Panc1 (cell line): ENCODE results near the gene ACTG1. TPM values are rescaled to one million over a fixed set of nuclear protein-coding genes. Genes with fewer than 3 reads are reported as not detected.
A peak's percentile ranks its signal among the peaks of the same experiment; 100 is the strongest.

Experiments
- ATAC-seq: fragments of 200-7000 bp; cut with Tn5 transposase; 2 replicates; pipeline ENCODE4 v1.9.1; 2020; ENCODE audit warnings: mild to moderate bottlenecking, moderate library complexity
- BruUV-seq: library from RNA; stranded (reverse); fragments of 400-500 nt; replicated peaks from 2 replicates; lab custom pipeline; 2021; lab: Mats Ljungman, UMichigan
- CTCF ChIA-PET: fragments of 300-600 bp; sonication (Branson Sonifier 250); formaldehyde crosslinking; loops from one replicate; lab custom pipeline; 2022; ENCODE audit warnings: antibody characterized with exemption; lab: Charles Lee
- POLR2A ChIA-PET: fragments of 300-600 bp; sonication (Branson Sonifier 250); formaldehyde crosslinking; loops from one replicate; lab custom pipeline; 2022; ENCODE audit warnings: antibody characterized with exemption; lab: Charles Lee
- DNase-seq: peaks from one replicate; pipeline ENCODE4 v3.0.0-alpha.2; 2010; ENCODE audit warnings: low read depth, low spot score
- H3K27ac ChIP-seq: 2 replicates; pipeline ENCODE4 v1.5.1; 2011; ENCODE audit warnings: mild to moderate bottlenecking, low read length, inconsistent platforms
- H3K27me3 ChIP-seq: fragments of 200-500 bp; sonication (Bioruptor generic); 2 replicates; pipeline ENCODE4 v1.6.0; 2014; ENCODE audit warnings: low read length, inconsistent platforms; ENCODE audit not compliant: control insufficient read depth, insufficient read depth
- H3K36me3 ChIP-seq: fragments of 200-500 bp; sonication (Bioruptor generic); 2 replicates; pipeline ENCODE4 v1.5.1; 2014; ENCODE audit warnings: inconsistent platforms, mild to moderate bottlenecking, low read length, moderate library complexity; ENCODE audit not compliant: control insufficient read depth, insufficient read depth
- H3K4me1 ChIP-seq: 2 replicates; pipeline ENCODE4 v1.5.1; 2011; ENCODE audit warnings: inconsistent platforms, mild to moderate bottlenecking, low read length, moderate library complexity; ENCODE audit not compliant: control insufficient read depth, insufficient read depth
- H3K4me3 ChIP-seq, 2 experiments: 2 replicates each; pipeline ENCODE4 v1.5.1; 2011 to 2012; ENCODE audit warnings: low read depth in 2 of 2, low read length in 2 of 2, mild to moderate bottlenecking in 2 of 2, inconsistent platforms in 1 of 2, moderate library complexity in 1 of 2
- H3K9me3 ChIP-seq: fragments of 200-500 bp; sonication (Bioruptor generic); 2 replicates; pipeline ENCODE4 v1.5.1; 2014; ENCODE audit warnings: low read depth, mild to moderate bottlenecking, inconsistent platforms, low read length, moderate library complexity; ENCODE audit not compliant: control insufficient read depth, insufficient read depth
- POLR2AphosphoS5 ChIP-seq: IDR thresholded peaks from 2 replicates; pipeline ENCODE4 v1.6.1; 2012; ENCODE audit warnings: mild to moderate bottlenecking, low read depth, low read length, moderate library complexity
- SIN3A ChIP-seq: IDR thresholded peaks from 2 replicates; pipeline ENCODE4 v1.6.1; 2012; ENCODE audit warnings: low read depth, mild to moderate bottlenecking, low read length, moderate library complexity, borderline replicate concordance; ENCODE audit not compliant: insufficient read depth
- TCF7L2 ChIP-seq: IDR thresholded peaks from 2 replicates; pipeline ENCODE4 v1.6.1; 2011; ENCODE audit warnings: mild to moderate bottlenecking, low read depth, low read length, inconsistent platforms
- in situ Hi-C: cut with HindIII; loops from 2 replicates; pipeline ENCODE4 v1.10.0; 2016; ENCODE audit warnings: low sequenced_read_pairs, low pct_unique_long_range_greater_than_20kb
- intact Hi-C: fragments of 100-400 bp; cut with micrococcal nuclease; formaldehyde crosslinking; loops from one replicate; pipeline ENCODE4 v1.10.0; 2022; ENCODE audit not compliant: unreplicated experiment
- total RNA-seq: library from RNA; stranded (reverse); gene quantifications from one replicate; pipeline ENCODE4 v1.2.1, GENCODE V29; 2021; ENCODE audit not compliant: unreplicated experiment
- TF ChIP-seq, protein P1 (sequence below): fragments of 450-650 bp; IDR thresholded peaks from 2 replicates; pipeline ENCODE4 v1.5.1; 2017; ENCODE audit warnings: mild to moderate bottlenecking
- TF ChIP-seq, protein P2 (sequence below), 2 experiments: IDR thresholded peaks; 2 replicates each; pipeline ENCODE4 v1.6.1; 2011 to 2012; ENCODE audit warnings: low read depth in 2 of 2, control low read depth in 1 of 2, low read length in 1 of 2, mild to moderate bottlenecking in 1 of 2, moderate library complexity in 1 of 2; ENCODE audit not compliant: insufficient read depth in 1 of 2

Gene ACTG1
- total RNA-seq, 1 experiment from 2014 or later: 4,502 TPM

DNA sequence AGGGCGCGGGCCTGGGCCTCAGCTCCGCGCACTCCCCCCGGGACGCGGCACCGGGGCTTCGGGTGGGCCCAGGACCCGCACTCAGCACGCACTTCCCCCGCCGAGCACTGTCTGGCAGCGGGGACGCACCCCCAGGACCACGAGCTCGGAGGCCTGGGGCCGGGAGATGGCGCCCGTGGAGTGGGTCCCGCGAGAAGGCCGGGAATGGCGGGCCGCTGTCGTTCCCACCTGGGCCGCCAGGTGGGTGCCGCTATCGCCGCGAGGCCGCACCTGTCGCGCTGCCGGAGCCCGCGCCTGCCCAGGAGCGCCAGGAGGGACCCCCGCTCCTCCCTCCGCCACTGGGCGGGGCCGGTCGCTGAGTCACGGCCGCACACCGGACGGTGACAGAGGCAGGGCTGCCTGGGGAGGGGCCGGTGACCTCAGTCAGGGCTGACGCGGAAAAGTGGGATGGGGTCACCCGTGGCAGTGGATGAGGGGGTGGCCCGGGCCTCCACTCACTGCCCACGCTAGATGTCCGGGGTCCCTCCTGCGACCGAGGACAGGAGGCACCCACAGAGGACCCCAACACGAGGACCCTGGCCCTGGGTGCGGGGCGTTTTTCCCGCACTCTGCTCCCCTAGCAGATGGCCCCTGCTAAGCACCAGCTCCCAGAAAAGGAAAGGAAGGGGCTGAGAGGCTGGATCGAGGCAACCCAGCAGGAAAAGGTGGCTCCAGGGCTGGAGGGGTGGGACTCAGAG is 6.9 kb upstream of the ACTG1 start:
- DNase-seq: no peak
- Histone ChIP-seq H3K36me3 (no peaks in the 10 kb centered on the region), H3K27ac (peak overlapping the region; percentile 58), H3K4me1 (peaks cover 45% of the 10 kb centered on the region), H3K4me3 (peak overlapping the region; percentile 38 to 61), H3K27me3 (no peaks in the 10 kb centered on the region), H3K9me3 (no peaks in the 10 kb centered on the region)
- BruUV-seq: no TSS peak
- intact Hi-C loops (loop anchor here (5.0 kb wide), 1 partner anchor 127 kb away; no protein-coding TSS in a partner anchor), in situ Hi-C loops (no loop called here)
- peak; percentile 15 for ATAC-seq
- ChIA-PET CTCF (no interaction called here), POLR2A (interaction anchor here (0.6 kb wide), 2 partner anchors 117 to 149 kb away, joined by 4 to 8 read pairs; no protein-coding TSS in a partner anchor)
- TF ChIP-seq TCF7L2 (no peak; the same call in 1 of the 2 replicates), SIN3A (peak; percentile 66; the same call in 1 of the 2 replicates), POLR2AphosphoS5 (no peak; the same call in 1 of the 2 replicates)
- TF ChIP-seq, protein P1, sequence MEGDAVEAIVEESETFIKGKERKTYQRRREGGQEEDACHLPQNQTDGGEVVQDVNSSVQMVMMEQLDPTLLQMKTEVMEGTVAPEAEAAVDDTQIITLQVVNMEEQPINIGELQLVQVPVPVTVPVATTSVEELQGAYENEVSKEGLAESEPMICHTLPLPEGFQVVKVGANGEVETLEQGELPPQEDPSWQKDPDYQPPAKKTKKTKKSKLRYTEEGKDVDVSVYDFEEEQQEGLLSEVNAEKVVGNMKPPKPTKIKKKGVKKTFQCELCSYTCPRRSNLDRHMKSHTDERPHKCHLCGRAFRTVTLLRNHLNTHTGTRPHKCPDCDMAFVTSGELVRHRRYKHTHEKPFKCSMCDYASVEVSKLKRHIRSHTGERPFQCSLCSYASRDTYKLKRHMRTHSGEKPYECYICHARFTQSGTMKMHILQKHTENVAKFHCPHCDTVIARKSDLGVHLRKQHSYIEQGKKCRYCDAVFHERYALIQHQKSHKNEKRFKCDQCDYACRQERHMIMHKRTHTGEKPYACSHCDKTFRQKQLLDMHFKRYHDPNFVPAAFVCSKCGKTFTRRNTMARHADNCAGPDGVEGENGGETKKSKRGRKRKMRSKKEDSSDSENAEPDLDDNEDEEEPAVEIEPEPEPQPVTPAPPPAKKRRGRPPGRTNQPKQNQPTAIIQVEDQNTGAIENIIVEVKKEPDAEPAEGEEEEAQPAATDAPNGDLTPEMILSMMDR: peak; percentile 80
- TF ChIP-seq, protein P2, sequence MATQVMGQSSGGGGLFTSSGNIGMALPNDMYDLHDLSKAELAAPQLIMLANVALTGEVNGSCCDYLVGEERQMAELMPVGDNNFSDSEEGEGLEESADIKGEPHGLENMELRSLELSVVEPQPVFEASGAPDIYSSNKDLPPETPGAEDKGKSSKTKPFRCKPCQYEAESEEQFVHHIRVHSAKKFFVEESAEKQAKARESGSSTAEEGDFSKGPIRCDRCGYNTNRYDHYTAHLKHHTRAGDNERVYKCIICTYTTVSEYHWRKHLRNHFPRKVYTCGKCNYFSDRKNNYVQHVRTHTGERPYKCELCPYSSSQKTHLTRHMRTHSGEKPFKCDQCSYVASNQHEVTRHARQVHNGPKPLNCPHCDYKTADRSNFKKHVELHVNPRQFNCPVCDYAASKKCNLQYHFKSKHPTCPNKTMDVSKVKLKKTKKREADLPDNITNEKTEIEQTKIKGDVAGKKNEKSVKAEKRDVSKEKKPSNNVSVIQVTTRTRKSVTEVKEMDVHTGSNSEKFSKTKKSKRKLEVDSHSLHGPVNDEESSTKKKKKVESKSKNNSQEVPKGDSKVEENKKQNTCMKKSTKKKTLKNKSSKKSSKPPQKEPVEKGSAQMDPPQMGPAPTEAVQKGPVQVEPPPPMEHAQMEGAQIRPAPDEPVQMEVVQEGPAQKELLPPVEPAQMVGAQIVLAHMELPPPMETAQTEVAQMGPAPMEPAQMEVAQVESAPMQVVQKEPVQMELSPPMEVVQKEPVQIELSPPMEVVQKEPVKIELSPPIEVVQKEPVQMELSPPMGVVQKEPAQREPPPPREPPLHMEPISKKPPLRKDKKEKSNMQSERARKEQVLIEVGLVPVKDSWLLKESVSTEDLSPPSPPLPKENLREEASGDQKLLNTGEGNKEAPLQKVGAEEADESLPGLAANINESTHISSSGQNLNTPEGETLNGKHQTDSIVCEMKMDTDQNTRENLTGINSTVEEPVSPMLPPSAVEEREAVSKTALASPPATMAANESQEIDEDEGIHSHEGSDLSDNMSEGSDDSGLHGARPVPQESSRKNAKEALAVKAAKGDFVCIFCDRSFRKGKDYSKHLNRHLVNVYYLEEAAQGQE (IDR thresholded peaks at IDR 0.05; ENCODE audit: insufficient read depth in 1 of 2, low read depth in 2 of 2, low read length in 1 of 2): no peak

DNA sequence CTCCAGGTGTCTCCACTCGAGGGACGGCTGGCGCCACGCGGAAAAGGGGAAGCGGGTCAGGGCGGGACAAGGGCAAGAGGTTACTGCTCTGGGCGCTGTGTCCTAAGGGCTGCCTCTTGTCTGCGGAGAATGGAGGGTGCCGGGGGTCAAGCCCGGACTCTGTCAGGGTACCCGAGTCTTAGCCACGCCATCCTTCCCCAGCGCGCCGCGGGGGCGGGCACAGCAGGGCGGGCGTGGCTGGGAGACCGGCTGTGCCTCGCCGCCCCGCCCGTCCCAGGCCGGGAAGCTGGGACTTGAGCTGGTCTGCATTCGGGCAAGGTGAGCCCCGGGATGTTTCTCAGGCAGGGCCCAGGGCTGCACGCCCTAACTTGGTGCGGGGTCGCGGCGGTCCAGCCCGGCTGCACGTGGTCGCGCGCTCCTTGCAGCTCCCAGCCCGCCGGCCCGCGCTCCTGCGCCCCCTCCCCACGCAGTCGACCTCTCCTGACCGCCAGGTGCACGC is 6.2 kb upstream of the ACTG1 start:
- H3K36me3 ChIP-seq: no peaks in the 10 kb centered on the region
- DNase-seq (no peak), ATAC-seq (peak; percentile 59)
- no TSS peak for BruUV-seq
- CTCF ChIA-PET: no interaction called here
- in situ Hi-C loops: no loop called here
- peak overlapping the region; percentile 38 to 61 for H3K4me3 ChIP-seq
- no peaks in the 10 kb centered on the region for H3K27me3 ChIP-seq
- intact Hi-C loops: loop anchor here (5.0 kb wide), 1 partner anchor 127 kb away; no protein-coding TSS in a partner anchor
- peaks cover 39% of the 10 kb centered on the region for H3K4me1 ChIP-seq
- H3K9me3 ChIP-seq: no peaks in the 10 kb centered on the region
- TF ChIP-seq POLR2AphosphoS5: peak; percentile 70; the same call in 1 of the 2 replicates
- no peak; the same call in 1 of the 2 replicates for TF ChIP-seq SIN3A
- TF ChIP-seq, protein P1: no peak
- TF ChIP-seq, protein P2 (IDR thresholded peaks at IDR 0.05; ENCODE audit: insufficient read depth in 1 of 2, low read depth in 2 of 2, low read length in 1 of 2): 0 out of 4 replicates have a peak, but pooled peaks of 1 of the 2 experiments have one; percentile 49
- H3K27ac ChIP-seq: peak overlapping the region; percentile 58
- POLR2A ChIA-PET: interaction anchor here (0.6 to 1.1 kb wide), 3 partner anchors 10 to 116 kb away, joined by 4 to 20 read pairs (median 8); partner anchors contain the start of gene FSCN2
